PFSK-1 (cell line): Measurements from ENCODE around the gene MARCHF9.

Experiments
- POLR2AphosphoS5 ChIP-seq: IDR thresholded peaks from 2 replicates; pipeline ENCODE4 v1.6.1; 2012; ENCODE audit warnings: low read depth, mild to moderate bottlenecking, control low read depth, low read length, moderate library complexity
- TAF1 ChIP-seq: IDR thresholded peaks from 2 replicates; pipeline ENCODE4 v1.6.1; 2012; ENCODE audit warnings: low read length, control low read depth, borderline replicate concordance; ENCODE audit not compliant: insufficient read depth

GRCh38 chr12:57772429-57773322, 17.8 kb downstream of the MARCHF9 start, which contains the start of gene EEF1AKMT3:
- TF ChIP-seq POLR2AphosphoS5 = no peak; the same call in 1 of the 2 replicates
- no peak for TF ChIP-seq TAF1
